ENCODE measurements around the gene STIMATE.

STIMATE gene

GRCh38 chr3:52859686-52860423 is 37.5 kb downstream of the STIMATE start:
- H3K27ac Mint-ChIP-seq: peak overlapping the region; percentile 5
- H3K36me3 Mint-ChIP-seq: peaks cover 42% of the 10 kb centered on the region
- H3K4me3 Mint-ChIP-seq: no peak overlapping the region
- no peaks in the 10 kb centered on the region for H3K27me3 Mint-ChIP-seq
- H3K9me3 Mint-ChIP-seq: peaks cover 3% of the 10 kb centered on the region
- H3K4me1 Mint-ChIP-seq: peaks cover 12% of the 10 kb centered on the region
- no peak for ATAC-seq

GRCh38 chr3:52857864-52858263 is 39.5 kb downstream of the STIMATE start:
- Mint-ChIP-seq H3K36me3 (peaks cover 37% of the 10 kb centered on the region), H3K27me3 (no peaks in the 10 kb centered on the region), H3K27ac (no peak overlapping the region), H3K9me3 (peaks cover 3% of the 10 kb centered on the region), H3K4me1 (peaks cover 12% of the 10 kb centered on the region), H3K4me3 (no peak overlapping the region)
- ATAC-seq: no peak

- no peak for ATAC-seq
- H3K4me1 Mint-ChIP-seq: peaks cover 10% of the 10 kb centered on the region
- no peaks in the 10 kb centered on the region for H3K9me3 Mint-ChIP-seq
- no peak overlapping the region for H3K4me3 Mint-ChIP-seq
- no peaks in the 10 kb centered on the region for H3K27me3 Mint-ChIP-seq
- peaks cover 32% of the 10 kb centered on the region for H3K36me3 Mint-ChIP-seq
- H3K27ac Mint-ChIP-seq: no peak overlapping the region
These were observed 40.2 kb downstream of the STIMATE start for GRCh38 chr3:52857133-52857532.

GRCh38 chr3:52856666-52857065 is 40.7 kb downstream of the STIMATE start:
- H3K36me3 Mint-ChIP-seq: peaks cover 32% of the 10 kb centered on the region
- no peak overlapping the region for H3K27ac Mint-ChIP-seq
- no peak for ATAC-seq
- H3K4me3 Mint-ChIP-seq: no peak overlapping the region
- H3K27me3 Mint-ChIP-seq: no peaks in the 10 kb centered on the region
- H3K4me1 Mint-ChIP-seq: peaks cover 6% of the 10 kb centered on the region
- H3K9me3 Mint-ChIP-seq: no peaks in the 10 kb centered on the region

- H3K9me3 Mint-ChIP-seq: no peaks in the 10 kb centered on the region
- H3K36me3 Mint-ChIP-seq: peaks cover 33% of the 10 kb centered on the region
- H3K27me3 Mint-ChIP-seq: no peaks in the 10 kb centered on the region
- no peak overlapping the region for H3K27ac Mint-ChIP-seq
- no peak overlapping the region for H3K4me3 Mint-ChIP-seq
- no peaks in the 10 kb centered on the region for H3K4me1 Mint-ChIP-seq
- ATAC-seq: no peak
These were observed 43.3 kb downstream of the STIMATE start for GRCh38 chr3:52854013-52854412.

- no peaks in the 10 kb centered on the region for H3K9me3 Mint-ChIP-seq
- H3K27me3 Mint-ChIP-seq: no peaks in the 10 kb centered on the region
- H3K27ac Mint-ChIP-seq: no peak overlapping the region
- peaks cover 43% of the 10 kb centered on the region for H3K36me3 Mint-ChIP-seq
- no peaks in the 10 kb centered on the region for H3K4me1 Mint-ChIP-seq
- ATAC-seq: no peak
- no peak overlapping the region for H3K4me3 Mint-ChIP-seq
These were observed 44.9 kb downstream of the STIMATE start for GRCh38 chr3:52852419-52852818.

GRCh38 chr3:52851348-52851747 is 46.0 kb downstream of the STIMATE start:
- H3K36me3 Mint-ChIP-seq: peaks cover 46% of the 10 kb centered on the region
- no peak overlapping the region for H3K4me3 Mint-ChIP-seq
- no peaks in the 10 kb centered on the region for H3K27me3 Mint-ChIP-seq
- H3K27ac Mint-ChIP-seq: no peak overlapping the region
- ATAC-seq: peak; percentile 57
- H3K4me1 Mint-ChIP-seq: no peaks in the 10 kb centered on the region
- H3K9me3 Mint-ChIP-seq: no peaks in the 10 kb centered on the region

- no peak overlapping the region for H3K4me3 Mint-ChIP-seq
- no peaks in the 10 kb centered on the region for H3K9me3 Mint-ChIP-seq
- no peaks in the 10 kb centered on the region for H3K27me3 Mint-ChIP-seq
- H3K36me3 Mint-ChIP-seq: peaks cover 40% of the 10 kb centered on the region
- no peaks in the 10 kb centered on the region for H3K4me1 Mint-ChIP-seq
- H3K27ac Mint-ChIP-seq: no peak overlapping the region
- no peak for ATAC-seq
These were observed 47.7 kb downstream of the STIMATE start for GRCh38 chr3:52849656-52850055.

- H3K4me1 Mint-ChIP-seq: no peaks in the 10 kb centered on the region
- H3K27me3 Mint-ChIP-seq: no peaks in the 10 kb centered on the region
- no peak for ATAC-seq
- H3K27ac Mint-ChIP-seq: no peak overlapping the region
- H3K36me3 Mint-ChIP-seq: peaks cover 43% of the 10 kb centered on the region
- no peak overlapping the region for H3K4me3 Mint-ChIP-seq
- no peaks in the 10 kb centered on the region for H3K9me3 Mint-ChIP-seq
These were observed 48.7 kb downstream of the STIMATE start for GRCh38 chr3:52848617-52849016.

GRCh38 chr3:52847726-52848125 is 49.6 kb downstream of the STIMATE start:
- Mint-ChIP-seq H3K36me3 (peaks cover 38% of the 10 kb centered on the region), H3K4me3 (no peak overlapping the region), H3K27ac (no peak overlapping the region), H3K9me3 (no peaks in the 10 kb centered on the region), H3K27me3 (no peaks in the 10 kb centered on the region), H3K4me1 (no peaks in the 10 kb centered on the region)
- no peak for ATAC-seq

GRCh38 chr3:52847241-52847640 is 50.1 kb downstream of the STIMATE start:
- Mint-ChIP-seq H3K4me3 (no peak overlapping the region), H3K36me3 (peaks cover 41% of the 10 kb centered on the region)

GRCh38 chr3:52846432-52846965 is 50.8 kb downstream of the STIMATE start:
- no peak overlapping the region for H3K27ac Mint-ChIP-seq
- H3K36me3 Mint-ChIP-seq: peaks cover 41% of the 10 kb centered on the region
- H3K4me3 Mint-ChIP-seq: no peak overlapping the region
- no peak for ATAC-seq
- no peaks in the 10 kb centered on the region for H3K9me3 Mint-ChIP-seq
- H3K4me1 Mint-ChIP-seq: peaks cover 3% of the 10 kb centered on the region
- no peaks in the 10 kb centered on the region for H3K27me3 Mint-ChIP-seq

More at GRCh38 chr3:52847241-52847640, 50.1 kb downstream of the STIMATE start:
- Mint-ChIP-seq H3K9me3 (no peaks in the 10 kb centered on the region), H3K27me3 (no peaks in the 10 kb centered on the region), H3K27ac (no peak overlapping the region), H3K4me1 (no peaks in the 10 kb centered on the region)
- ATAC-seq: no peak

GRCh38 chr3:52845691-52846431 is 51.5 kb downstream of the STIMATE start:
- no peak overlapping the region for H3K4me3 Mint-ChIP-seq
- H3K36me3 Mint-ChIP-seq: peaks cover 47% of the 10 kb centered on the region
- ATAC-seq: no peak
- H3K9me3 Mint-ChIP-seq: no peaks in the 10 kb centered on the region
- H3K27ac Mint-ChIP-seq: no peak overlapping the region
- H3K4me1 Mint-ChIP-seq: peaks cover 6% of the 10 kb centered on the region
- H3K27me3 Mint-ChIP-seq: no peaks in the 10 kb centered on the region

- no peak for ATAC-seq
- no peaks in the 10 kb centered on the region for H3K27me3 Mint-ChIP-seq
- peaks cover 6% of the 10 kb centered on the region for H3K4me1 Mint-ChIP-seq
- no peaks in the 10 kb centered on the region for H3K9me3 Mint-ChIP-seq
- H3K4me3 Mint-ChIP-seq: no peak overlapping the region
- H3K36me3 Mint-ChIP-seq: peaks cover 51% of the 10 kb centered on the region
- H3K27ac Mint-ChIP-seq: no peak overlapping the region
These were observed 52.2 kb downstream of the STIMATE start for GRCh38 chr3:52845157-52845556.

- Mint-ChIP-seq H3K27me3 (no peaks in the 10 kb centered on the region), H3K4me3 (no peak overlapping the region), H3K9me3 (no peaks in the 10 kb centered on the region), H3K4me1 (peaks cover 6% of the 10 kb centered on the region), H3K36me3 (peaks cover 49% of the 10 kb centered on the region), H3K27ac (no peak overlapping the region)
- ATAC-seq: no peak
These were observed 52.9 kb downstream of the STIMATE start for GRCh38 chr3:52844290-52844975.
